Measurements from ENCODE around the gene KIR2DL3.
"Not testable (repeated sequence)": the region's sequence is repeated elsewhere in the genome, so short reads cannot be mapped to it uniquely, and the experiment has no call there.

Gene KIR2DL3

GRCh38 chr19:54738306-54738705 lies at the start of gene KIR2DL3:
Gene KIR2DL3 (plus strand): TSS chr19:54738513. CDS start chr19:54738546, 33 bp downstream.
- DNase-seq (ENCODE audit: low read depth in 4 of 4, low spot score in 1 of 4): not testable (repeated sequence)

DNA sequence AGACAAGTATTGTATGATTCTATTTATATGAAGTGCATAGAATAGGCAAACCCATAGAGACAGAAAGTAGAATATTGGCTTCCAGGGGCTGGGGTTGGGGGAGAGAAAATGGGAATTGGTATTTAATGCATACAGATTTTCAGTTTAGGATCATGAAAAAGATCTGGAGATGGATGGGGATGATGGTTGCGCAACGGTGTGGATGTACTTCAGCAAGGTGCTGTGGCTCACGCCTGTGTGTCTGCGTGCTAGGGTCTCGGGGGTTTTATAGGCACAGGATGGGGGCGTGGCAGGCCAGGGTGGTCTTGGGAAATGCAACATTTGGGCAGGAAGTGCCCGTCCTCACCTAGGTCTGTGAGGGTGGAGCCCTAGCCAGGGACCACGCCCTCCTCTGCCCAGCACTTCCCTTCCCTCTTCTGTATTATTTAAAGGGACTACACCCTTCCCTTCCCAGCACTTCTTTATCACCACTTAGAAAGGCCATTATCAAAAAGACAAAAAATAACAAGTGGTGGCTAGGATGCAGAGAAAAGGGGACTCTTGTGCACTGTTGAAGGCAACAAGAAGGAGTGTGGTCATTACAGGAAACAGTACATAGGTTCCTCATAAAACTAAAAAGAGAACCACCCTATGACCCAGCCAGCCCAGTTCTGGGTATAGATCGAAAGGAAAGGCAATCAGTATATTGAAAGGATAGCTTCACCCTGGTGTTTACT lies 46.6 kb upstream of the KIR2DL3 start:
- no peak for DNase-seq (ENCODE audit: low read depth in 4 of 4, low spot score in 1 of 4)

GRCh38 chr19:54692298-54692615 lies 46.1 kb upstream of the KIR2DL3 start:
- no peak for DNase-seq (ENCODE audit: low read depth in 4 of 4, low spot score in 1 of 4)

DNA sequence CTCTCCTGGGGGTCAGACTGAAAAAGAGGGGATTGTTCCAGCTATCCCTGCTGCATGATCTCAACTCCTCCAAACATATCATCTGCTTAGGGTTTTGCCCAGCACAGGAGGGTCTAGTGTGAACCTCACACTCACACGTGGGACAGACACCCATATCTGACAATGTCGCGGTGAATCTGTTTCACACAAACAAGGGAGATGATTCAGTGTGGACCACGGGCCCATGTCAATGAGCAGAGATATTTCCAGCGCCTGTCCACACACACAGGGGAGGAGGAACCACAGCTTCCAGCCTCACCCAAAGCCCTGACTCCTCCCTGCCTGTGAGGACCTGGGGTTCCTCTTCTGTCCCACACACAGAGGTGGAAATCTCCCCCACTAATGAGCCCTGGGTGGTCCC lies 43.7 kb upstream of the KIR2DL3 start:
- DNase-seq (ENCODE audit: low read depth in 4 of 4, low spot score in 1 of 4): no peak

GRCh38 chr19:54696117-54696548 lies 42.2 kb upstream of the KIR2DL3 start:
- no peak for DNase-seq (ENCODE audit: low read depth in 4 of 4, low spot score in 1 of 4)

GRCh38 chr19:54696766-54697165 lies 41.5 kb upstream of the KIR2DL3 start:
- DNase-seq (ENCODE audit: low read depth in 4 of 4, low spot score in 1 of 4): no peak

GRCh38 chr19:54697716-54698115 lies 40.6 kb upstream of the KIR2DL3 start:
- not testable (repeated sequence) for DNase-seq (ENCODE audit: low read depth in 4 of 4, low spot score in 1 of 4)

GRCh38 chr19:54704928-54705327 lies 33.4 kb upstream of the KIR2DL3 start:
- DNase-seq (ENCODE audit: low read depth in 4 of 4, low spot score in 1 of 4): no peak

DNA sequence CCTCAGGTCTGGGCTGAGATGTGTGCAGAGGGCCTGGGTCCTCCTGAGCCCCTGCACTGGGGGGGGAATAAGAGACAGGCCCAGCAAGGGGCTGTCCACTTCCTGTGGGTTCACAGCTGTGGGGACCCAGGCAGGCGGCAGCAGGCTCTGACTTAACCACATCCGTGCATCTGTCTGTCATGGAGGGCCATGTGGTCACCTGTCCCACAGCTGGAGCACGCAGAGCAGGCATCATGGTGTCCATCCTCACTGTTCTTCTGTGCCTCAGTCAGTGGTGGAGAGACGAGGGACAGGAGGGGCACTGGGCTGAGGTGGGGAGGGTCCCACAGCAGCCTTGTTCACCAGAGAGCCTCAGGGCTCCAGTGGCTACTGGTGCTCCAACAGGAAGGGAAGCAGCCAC lies 30.4 kb upstream of the KIR2DL3 start:
- DNase-seq (ENCODE audit: low read depth in 4 of 4, low spot score in 1 of 4): no peak

GRCh38 chr19:54708781-54709180 lies 29.5 kb upstream of the KIR2DL3 start:
- no peak for DNase-seq (ENCODE audit: low read depth in 4 of 4, low spot score in 1 of 4)

- DNase-seq (ENCODE audit: low read depth in 4 of 4, low spot score in 1 of 4): no peak
Measured at GRCh38 chr19:54709212-54709948, 28.9 kb upstream of the KIR2DL3 start.

GRCh38 chr19:54709956-54710355 lies 28.4 kb upstream of the KIR2DL3 start:
- not testable (repeated sequence) for DNase-seq (ENCODE audit: low read depth in 4 of 4, low spot score in 1 of 4)

DNA sequence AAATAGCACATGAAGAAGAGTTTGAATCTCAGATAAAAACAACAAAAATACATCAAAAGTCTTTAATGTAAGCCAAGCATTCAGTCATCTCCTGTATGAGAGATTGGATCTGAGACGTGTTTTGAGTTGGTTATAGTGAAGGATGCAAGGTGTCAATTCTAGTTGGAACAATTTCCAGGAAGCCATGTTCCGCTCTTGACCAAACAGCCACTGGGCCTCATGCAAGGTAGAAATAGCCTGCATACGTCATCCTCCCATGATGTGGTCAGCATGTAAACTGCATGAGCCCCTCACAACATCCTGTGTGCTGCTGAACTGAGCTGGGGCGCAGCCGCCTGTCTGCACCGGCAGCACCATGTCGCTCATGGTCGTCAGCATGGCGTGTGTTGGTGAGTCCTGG lies 14.2 kb upstream of the KIR2DL3 start, which contains the start of gene KIR3DL3:
Gene KIR3DL3, plus strand, starts transcription at position 301 of the 400 bp plus-strand sequence. Its CDS starts 55 bp downstream, at position 356.
- DNase-seq (ENCODE audit: low read depth in 4 of 4, low spot score in 1 of 4): no peak

DNA sequence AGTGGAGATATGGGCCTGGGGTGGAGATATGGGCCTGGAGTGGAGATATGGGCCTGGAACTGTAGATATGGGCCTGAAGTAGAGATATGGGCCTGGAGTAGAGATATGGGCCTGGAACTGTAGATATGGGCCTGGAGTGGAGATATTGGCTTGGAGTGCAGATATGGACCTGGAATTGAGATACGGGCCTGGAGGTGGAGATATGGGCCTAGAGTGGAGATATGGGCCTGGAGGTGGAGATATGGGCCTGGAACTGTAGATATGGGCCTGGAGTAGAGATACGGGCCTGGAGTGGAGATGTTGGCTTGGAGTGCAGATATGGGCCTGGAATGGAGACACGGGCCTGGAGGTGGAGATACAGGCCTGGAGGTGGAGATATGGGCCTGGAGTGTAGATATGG lies 13.7 kb upstream of the KIR2DL3 start:
- DNase-seq (ENCODE audit: low read depth in 4 of 4, low spot score in 1 of 4): no peak

DNA sequence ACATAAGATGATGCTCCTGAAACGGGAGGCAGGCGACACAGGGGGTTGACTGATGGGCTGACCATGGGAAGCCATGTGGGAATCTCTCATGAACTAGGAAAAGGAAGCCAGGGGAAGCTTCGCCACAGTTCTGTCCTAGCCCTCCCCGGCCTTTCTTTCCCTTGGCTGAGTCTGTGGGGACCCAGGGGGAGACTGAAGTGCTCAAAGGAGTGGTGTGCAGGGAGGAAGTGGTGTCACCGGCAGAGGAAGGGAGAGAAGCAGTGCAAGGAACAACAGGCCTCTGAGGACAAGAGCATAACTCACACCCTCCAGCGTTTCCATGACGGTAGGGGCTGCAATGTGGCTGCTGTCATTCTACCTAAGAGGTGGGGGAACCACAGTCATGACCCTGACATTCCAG lies 13.0 kb upstream of the KIR2DL3 start:
- no peak for DNase-seq (ENCODE audit: low read depth in 4 of 4, low spot score in 1 of 4)

GRCh38 chr19:54727562-54727961 lies 10.8 kb upstream of the KIR2DL3 start:
- DNase-seq (ENCODE audit: low read depth in 4 of 4, low spot score in 1 of 4): no peak

- DNase-seq (ENCODE audit: low read depth in 4 of 4, low spot score in 1 of 4): no peak
Measured at GRCh38 chr19:54728167-54728566, 10.1 kb upstream of the KIR2DL3 start.

GRCh38 chr19:54729416-54730188 lies 8.7 kb upstream of the KIR2DL3 start:
- DNase-seq (ENCODE audit: low read depth in 4 of 4, low spot score in 1 of 4): no peak

- DNase-seq (ENCODE audit: low read depth in 4 of 4, low spot score in 1 of 4): no peak
Measured at GRCh38 chr19:54731191-54731590, 7.1 kb upstream of the KIR2DL3 start.

DNA sequence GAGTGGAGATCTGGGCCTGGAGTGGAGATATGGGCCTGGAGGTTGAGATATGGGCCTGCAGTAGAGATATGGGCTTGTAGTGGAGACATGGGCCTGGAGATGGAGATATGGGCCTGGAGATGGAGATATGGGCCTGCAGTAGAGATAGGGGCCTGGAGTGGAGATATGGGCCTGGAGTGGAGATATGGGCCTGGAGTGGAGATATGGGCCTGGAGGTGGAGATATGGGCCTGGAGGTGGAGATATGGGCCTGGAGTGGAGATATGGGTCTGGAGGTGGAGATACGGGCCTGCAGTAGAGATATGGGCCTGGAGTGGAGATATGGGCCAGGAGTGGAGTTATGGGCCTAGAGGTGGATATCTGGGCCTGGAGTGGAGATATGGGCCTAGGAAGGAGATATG lies 402 bp downstream of the KIR2DL3 start:
- no peak for DNase-seq (ENCODE audit: low read depth in 4 of 4, low spot score in 1 of 4)

DNA sequence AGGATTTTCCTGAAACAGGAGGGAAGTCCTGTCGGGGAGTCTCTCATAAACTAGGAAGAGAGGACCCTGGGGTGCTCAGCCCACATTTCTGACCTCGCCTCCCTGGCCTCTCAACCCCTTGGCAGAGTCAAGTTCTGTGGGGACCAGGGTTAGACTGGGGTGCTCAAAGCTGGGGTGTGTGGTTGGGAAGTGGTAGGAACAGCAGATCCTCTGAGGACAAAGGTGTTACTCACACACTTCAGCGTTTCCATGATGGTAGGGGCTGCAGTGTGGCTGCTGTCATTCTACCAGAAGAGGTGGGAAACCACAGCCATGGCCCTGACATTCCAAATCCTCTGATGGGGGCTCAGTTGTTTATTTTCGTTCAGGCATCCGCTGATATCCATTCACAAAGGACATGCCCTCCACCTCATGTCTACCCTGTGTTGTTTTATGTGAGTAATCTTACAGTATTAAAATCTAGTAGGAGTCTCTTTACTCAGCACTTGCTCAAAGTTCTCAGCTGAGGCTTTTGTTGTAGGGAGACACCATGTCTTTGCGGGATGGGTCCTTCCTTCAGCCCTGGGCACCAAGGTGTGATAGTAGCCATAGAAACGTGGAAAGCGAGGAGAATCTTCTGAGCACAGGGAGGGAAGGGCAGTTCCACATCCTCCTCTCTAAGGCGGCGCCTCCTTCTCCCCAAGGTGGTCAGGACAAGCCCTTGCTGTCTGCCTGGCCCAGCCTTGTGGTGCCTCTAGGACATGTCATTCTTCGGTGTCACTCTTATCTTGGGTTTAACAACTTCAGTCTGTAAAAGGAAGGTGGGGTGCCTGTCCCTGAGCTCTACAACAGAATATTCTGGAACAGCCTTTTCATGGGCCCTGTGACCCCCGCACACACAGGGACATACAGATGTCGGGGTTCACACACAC lies 1.5 kb downstream of the KIR2DL3 start:
- DNase-seq (ENCODE audit: low read depth in 4 of 4, low spot score in 1 of 4): no peak

Measured in stimulated activated CD4-positive, alpha-beta T cell treated with anti-CD3 and anti-CD28 coated beads, Interleukin-1b, Interleukin-23, amount 100 ng/mL, for 24 hours (primary cell).